Fibroblast of skin of left biceps (primary cell): ENCODE data around the gene CASKIN2.
A peak's percentile ranks its signal among the peaks of the same experiment; 100 is the strongest.
"Not testable (repeated sequence)": the region's sequence is repeated elsewhere in the genome, so short reads cannot be mapped to it uniquely, and the experiment has no call there.

Source experiments
- DNase-seq, 2 experiments: peaks; one replicate each; pipeline ENCODE4 v3.0.0-alpha.2; 2013; ENCODE audit warnings: low read depth in 2 of 2

The CASKIN2 gene

GRCh38 chr17:75472119-75472518, 43.2 kb downstream of the CASKIN2 start:
- no peak for DNase-seq

GRCh38 chr17:75471207-75471606, 44.1 kb downstream of the CASKIN2 start:
- no peak for DNase-seq

- DNase-seq, result no peak
Measured at GRCh38 chr17:75468779-75469373, 46.5 kb downstream of the CASKIN2 start.

GRCh38 chr17:75468291-75468754, 47.0 kb downstream of the CASKIN2 start:
- DNase-seq, result no peak

GRCh38 chr17:75465039-75465438, 50.3 kb downstream of the CASKIN2 start:
- no peak for DNase-seq

- DNase-seq, result no peak
Measured at GRCh38 chr17:75463603-75464002, 51.7 kb downstream of the CASKIN2 start.

- DNase-seq, result no peak
Measured at GRCh38 chr17:75460295-75460694, 55.0 kb downstream of the CASKIN2 start.

GRCh38 chr17:75459590-75460267, 55.6 kb downstream of the CASKIN2 start:
- DNase-seq, result no peak

- DNase-seq, result no peak
Measured at GRCh38 chr17:75459246-75459589, 56.1 kb downstream of the CASKIN2 start.

GRCh38 chr17:75457047-75457654, 58.2 kb downstream of the CASKIN2 start:
- DNase-seq, result peak; percentile 7 to 12

GRCh38 chr17:75456417-75457046, 58.8 kb downstream of the CASKIN2 start, which contains the start of gene TMEM94:
TMEM94 (plus strand) TSS chr17:75456635; CDS start chr17:75471906, 15,271 bp downstream.
- DNase-seq, result peak; percentile 95

GRCh38 chr17:75456039-75456416, 59.3 kb downstream of the CASKIN2 start:
- DNase-seq, result peak in 1 of 2 experiments; percentile 12

- DNase-seq, result not testable (repeated sequence)
Measured at GRCh38 chr17:75454672-75455071, 60.7 kb downstream of the CASKIN2 start.

GRCh38 chr17:75454193-75454592, 61.1 kb downstream of the CASKIN2 start:
- DNase-seq, result no peak

GRCh38 chr17:75450270-75450669, 65.1 kb downstream of the CASKIN2 start:
- no peak for DNase-seq
